Measurements from ENCODE around the gene GH1.

Gene GH1

GRCh38 chr17:63949576-63950250 is 31.1 kb upstream of the GH1 start:
- no peak for TF ChIP-seq CTCF (IDR thresholded peaks at IDR 0.05; ENCODE audit: low read depth, low read length)
- H3K4me3 ChIP-seq (ENCODE audit: low read depth, low read length), result no peak overlapping the region

- TF ChIP-seq CTCF (IDR thresholded peaks at IDR 0.05; ENCODE audit: low read depth, low read length), result no peak
- H3K4me3 ChIP-seq (ENCODE audit: low read depth, low read length), result no peak overlapping the region
These were observed 29.9 kb upstream of the GH1 start for GRCh38 chr17:63948521-63948920.

GRCh38 chr17:63947711-63948330 is 29.2 kb upstream of the GH1 start:
- H3K4me3 ChIP-seq (ENCODE audit: low read depth, low read length), result no peak overlapping the region
- no peak for TF ChIP-seq CTCF (IDR thresholded peaks at IDR 0.05; ENCODE audit: low read depth, low read length)

- no peak overlapping the region for H3K4me3 ChIP-seq (ENCODE audit: low read depth, low read length)
These were observed 28.1 kb upstream of the GH1 start for GRCh38 chr17:63946440-63947363.

GRCh38 chr17:63945784-63946439 is 27.3 kb upstream of the GH1 start:
- TF ChIP-seq CTCF (IDR thresholded peaks at IDR 0.05; ENCODE audit: low read depth, low read length), result no peak
- no peak overlapping the region for H3K4me3 ChIP-seq (ENCODE audit: low read depth, low read length)

More at GRCh38 chr17:63946440-63947363, 28.1 kb upstream of the GH1 start:
- TF ChIP-seq CTCF (IDR thresholded peaks at IDR 0.05; ENCODE audit: low read depth, low read length), result peak; percentile 48; the same call in 1 of the 2 replicates

- no peak for TF ChIP-seq CTCF (IDR thresholded peaks at IDR 0.05; ENCODE audit: low read depth, low read length)
- H3K4me3 ChIP-seq (ENCODE audit: low read depth, low read length), result no peak overlapping the region
These were observed 26.3 kb upstream of the GH1 start for GRCh38 chr17:63944736-63945499.
